ENCODE measurements around the gene IMPACT.

IMPACT gene

GRCh38 chr18:24395049-24395795, 31.2 kb upstream of the IMPACT start:
- no peak overlapping the region for H3K27ac ChIP-seq
- no peak for DNase-seq (ENCODE audit: low spot score)
- no peak overlapping the region for H3K4me3 ChIP-seq
- no peak for TF ChIP-seq CTCF (IDR thresholded peaks at IDR 0.05)

- no peak for DNase-seq (ENCODE audit: low spot score)
- H3K27ac ChIP-seq, result no peak overlapping the region
- TF ChIP-seq CTCF (IDR thresholded peaks at IDR 0.05), result no peak
- H3K4me3 ChIP-seq, result peak overlapping the region; percentile 87
Observed at GRCh38 chr18:24396082-24396633, 30.3 kb upstream of the IMPACT start.

GRCh38 chr18:24397131-24397693, 29.3 kb upstream of the IMPACT start:
- peak overlapping the region; percentile 85 to 89 for H3K27ac ChIP-seq
- no peak for DNase-seq (ENCODE audit: low spot score)
- H3K4me3 ChIP-seq, result peak overlapping the region; percentile 87
- TF ChIP-seq CTCF (IDR thresholded peaks at IDR 0.05), result no peak

- no peak for TF ChIP-seq CTCF (IDR thresholded peaks at IDR 0.05)
- Histone ChIP-seq H3K4me3 (peak within 1 kb of the TSS; percentile 87), H3K27ac (peak within 1 kb of the TSS; percentile 85 to 89)
- DNase-seq (ENCODE audit: low spot score), result peak; percentile 97
Observed at GRCh38 chr18:24397694-24398368, 28.6 kb upstream of the IMPACT start, which contains the start of gene OSBPL1A. Gene OSBPL1A (minus strand): TSS chr18:24397824. CDS start chr18:24377533, 20,291 bp downstream.

- Histone ChIP-seq H3K27ac (peak overlapping the region in 1 of 2 donors; percentile 85), H3K4me3 (no peak overlapping the region)
- DNase-seq (ENCODE audit: low spot score), result no peak
- TF ChIP-seq CTCF (IDR thresholded peaks at IDR 0.05), result no peak
Observed at GRCh38 chr18:24398540-24398939, 27.9 kb upstream of the IMPACT start.

- no peak for DNase-seq (ENCODE audit: low spot score)
- no peak for TF ChIP-seq CTCF (IDR thresholded peaks at IDR 0.05)
- Histone ChIP-seq H3K27ac (peak overlapping the region; percentile 12 to 20), H3K4me3 (no peak overlapping the region)
Observed at GRCh38 chr18:24400587-24400986, 25.9 kb upstream of the IMPACT start.

All from coronary artery (tissue), 2 donors.